H1 (cell line): ENCODE data around the gene CENPP. TPM values are rescaled to one million over a fixed set of nuclear protein-coding genes. Genes with fewer than 3 reads are reported as not detected.

Source experiments
- CTCF ChIA-PET: fragments of 300-600 bp; sonication (Branson Sonifier 250); formaldehyde crosslinking; loops from one replicate; lab custom pipeline; 2021; ENCODE audit not compliant: partially characterized antibody; lab: Charles Lee
- POLR2A ChIA-PET: fragments of 300-600 bp; sonication (Branson Sonifier 250); formaldehyde crosslinking; loops from one replicate; lab custom pipeline; 2021; ENCODE audit warnings: inconsistent platforms; ENCODE audit not compliant: partially characterized antibody; lab: Charles Lee
- DNase-seq, 2 experiments: peaks; one replicate each; pipeline versions ENCODE4 v3.0.0 to v3.0.0-alpha.2; 2010 to 2022; ENCODE audit warnings: low spot score in 2 of 2, low read depth in 1 of 2, mixed read lengths in 1 of 2
- FAIRE-seq: peaks from 2 replicates; lab custom pipeline; 2011; peaks lifted over from hg19 to GRCh38; lab: Jason Lieb, UNC
- H2AFZ ChIP-seq: 2 replicates; pipeline ENCODE4 v1.8.1; 2012; ENCODE audit warnings: low read length, inconsistent platforms
- H2AK5ac ChIP-seq: 2 replicates; pipeline ENCODE4 v1.6.1; 2013; ENCODE audit warnings: low read depth, low read length
- H2BK120ac ChIP-seq: replicated peaks from 2 replicates; pipeline ENCODE3; 2013; ENCODE audit warnings: low read depth, low read length, inconsistent platforms
- H2BK12ac ChIP-seq: 2 replicates; pipeline ENCODE4 v1.6.1; 2013; ENCODE audit warnings: low read depth, low read length
- H2BK15ac ChIP-seq: 2 replicates; pipeline ENCODE4 v1.6.1; 2013; ENCODE audit warnings: low read length
- H2BK20ac ChIP-seq: 2 replicates; pipeline ENCODE4 v1.6.1; 2013; ENCODE audit warnings: low read length
- H2BK5ac ChIP-seq: 2 replicates; pipeline ENCODE4 v1.6.1; 2013; ENCODE audit warnings: low read depth, low read length
- H3K14ac ChIP-seq: 2 replicates; pipeline ENCODE4 v1.6.1; 2013; ENCODE audit warnings: inconsistent platforms; ENCODE audit not compliant: insufficient read length
- H3K18ac ChIP-seq: 2 replicates; pipeline ENCODE4 v1.6.1; 2013; ENCODE audit warnings: low read length; ENCODE audit errors: extremely low read depth
- H3K23ac ChIP-seq: 2 replicates; pipeline ENCODE4 v1.6.1; 2013; ENCODE audit warnings: inconsistent platforms; ENCODE audit not compliant: insufficient read length
- H3K23me2 ChIP-seq: 2 replicates; pipeline ENCODE4 v1.6.1; 2013; ENCODE audit warnings: low read depth, low read length
- H3K27ac ChIP-seq: 2 replicates; pipeline ENCODE4 v1.6.1; 2011; ENCODE audit warnings: low read depth, low read length, inconsistent platforms
- H3K27me3 ChIP-seq, 4 experiments: replicated peaks in 1 of 4; 1 replicate in 1 of 4; 2 replicates in 3 of 4; pipeline versions ENCODE4 v1.6.1 to v1.8.1; 2011 to 2013; ENCODE audit warnings: low read length in 3 of 4, mild to moderate bottlenecking in 3 of 4, inconsistent platforms in 2 of 4, mixed read lengths in 2 of 4, moderate library complexity in 1 of 4; ENCODE audit not compliant: control insufficient read depth in 3 of 4, insufficient read depth in 3 of 4; ENCODE audit errors: extremely low read depth in 1 of 4
- H3K36me3 ChIP-seq, 4 experiments: 2 replicates each; pipeline versions ENCODE4 v1.6.1 to v1.8.1; 2011 to 2013; ENCODE audit warnings: mild to moderate bottlenecking in 4 of 4, low read length in 3 of 4, moderate library complexity in 2 of 4, control low read depth in 1 of 4, inconsistent platforms in 1 of 4; ENCODE audit not compliant: insufficient read depth in 4 of 4, control insufficient read depth in 2 of 4
- H3K4ac ChIP-seq: replicated peaks from 2 replicates; pipeline ENCODE3; 2013; ENCODE audit warnings: low read length, low read depth, mixed read lengths, inconsistent platforms; ENCODE audit not compliant: insufficient read length
- H3K4me1 ChIP-seq, 4 experiments: replicated peaks in 1 of 4; 1 replicate in 1 of 4; 2 replicates in 3 of 4; pipeline versions ENCODE4 v1.6.1 to v1.8.1; 2011 to 2013; ENCODE audit warnings: low read length in 3 of 4, inconsistent platforms in 2 of 4, mixed read lengths in 1 of 4; ENCODE audit not compliant: insufficient read depth in 4 of 4, control insufficient read depth in 3 of 4
- H3K4me2 ChIP-seq, 2 experiments: 2 replicates each; pipeline versions ENCODE4 v1.6.1 to v1.8.1; 2011 to 2013; ENCODE audit warnings: low read depth in 2 of 2, low read length in 2 of 2, control low read depth in 1 of 2, inconsistent platforms in 1 of 2, mild to moderate bottlenecking in 1 of 2; ENCODE audit not compliant: insufficient read depth in 1 of 2
- H3K4me3 ChIP-seq, 4 experiments: fragments of 200-600, 300-600 bp in 1 of 4; sonication (generic), shearing (Covaris generic), sonication (Bioruptor Twin) in 1 of 4; 2 replicates each; pipeline versions ENCODE4 v1.5.1 to v1.8.1; 2011 to 2016; ENCODE audit warnings: low read length in 4 of 4, low read depth in 3 of 4, control low read depth in 2 of 4, inconsistent platforms in 2 of 4, mild to moderate bottlenecking in 2 of 4, mixed read lengths in 1 of 4, moderate library complexity in 1 of 4; ENCODE audit not compliant: insufficient read depth in 2 of 4; ENCODE audit errors: extremely low read depth in 1 of 4
- H3K56ac ChIP-seq: replicated peaks from 2 replicates; pipeline ENCODE3; 2013; ENCODE audit warnings: low read depth, mild to moderate bottlenecking, mixed read lengths, low read length, inconsistent platforms; ENCODE audit not compliant: insufficient read length
- H3K79me1 ChIP-seq: 2 replicates; pipeline ENCODE4 v1.6.1; 2013; ENCODE audit warnings: low read depth, low read length, control low read depth
- H3K79me2 ChIP-seq, 2 experiments: 2 replicates each; pipeline versions ENCODE4 v1.6.1 to v1.8.1; 2012 to 2013; ENCODE audit warnings: low read length in 2 of 2, mild to moderate bottlenecking in 2 of 2, inconsistent platforms in 1 of 2; ENCODE audit not compliant: insufficient read depth in 2 of 2, control insufficient read depth in 1 of 2
- H3K9ac ChIP-seq, 4 experiments: replicated peaks in 1 of 4; 1 replicate in 1 of 4; 2 replicates in 3 of 4; pipeline versions ENCODE4 v1.6.1 to v1.8.1; 2011 to 2013; ENCODE audit warnings: low read depth in 3 of 4, low read length in 3 of 4, control low read depth in 2 of 4, mild to moderate bottlenecking in 2 of 4, moderate library complexity in 2 of 4, inconsistent platforms in 1 of 4; ENCODE audit errors: extremely low read depth in 1 of 4
- H3K9me3 ChIP-seq, 2 experiments: 2 replicates each; pipeline versions ENCODE4 v1.6.1 to v1.8.1; 2012 to 2013; ENCODE audit warnings: mild to moderate bottlenecking in 2 of 2, moderate library complexity in 2 of 2, control low read depth in 1 of 2, inconsistent platforms in 1 of 2, low read depth in 1 of 2, low read length in 1 of 2, mixed read lengths in 1 of 2; ENCODE audit not compliant: insufficient read depth in 2 of 2
- H4K20me1 ChIP-seq, 2 experiments: replicated peaks in 1 of 2; 2 replicates each; pipeline versions ENCODE3 to v1.8.1; 2011 to 2013; ENCODE audit warnings: inconsistent platforms in 2 of 2, low read length in 2 of 2, mild to moderate bottlenecking in 1 of 2; ENCODE audit not compliant: insufficient read depth in 2 of 2, control insufficient read depth in 1 of 2
- H4K5ac ChIP-seq: 2 replicates; pipeline ENCODE4 v1.6.1; 2013; ENCODE audit warnings: low read length, low read depth, mixed read lengths, inconsistent platforms; ENCODE audit not compliant: insufficient read length
- H4K8ac ChIP-seq: 2 replicates; pipeline ENCODE4 v1.8.0; 2013; ENCODE audit warnings: mild to moderate bottlenecking, moderate library complexity, low read length, inconsistent platforms; ENCODE audit not compliant: insufficient read depth; ENCODE audit errors: extremely low read depth
- H4K91ac ChIP-seq: replicated peaks from 2 replicates; pipeline ENCODE3; 2013; ENCODE audit warnings: low read length, mixed read lengths, inconsistent platforms; ENCODE audit not compliant: insufficient read length
- ATF2 ChIP-seq: IDR thresholded peaks from 2 replicates; pipeline ENCODE4 v1.6.1; 2012; ENCODE audit warnings: low read length, inconsistent platforms
- BCL11A ChIP-seq, 2 experiments: IDR thresholded peaks; one replicate each; pipeline ENCODE4 v1.6.1; 2011; ENCODE audit warnings: low read depth in 2 of 2, low read length in 2 of 2, mild to moderate bottlenecking in 2 of 2
- CBX8 ChIP-seq: fragments of 300-800, 300-1000 bp; sonication (generic); IDR thresholded peaks from 2 replicates; pipeline ENCODE4 v1.7.1; 2016; ENCODE audit warnings: low read depth, low read length, borderline replicate concordance
- CEBPB ChIP-seq: IDR thresholded peaks from 2 replicates; pipeline ENCODE4 v1.6.1; 2012; ENCODE audit warnings: low read depth, low read length
- CHD2 ChIP-seq: IDR thresholded peaks from 2 replicates; pipeline ENCODE4 v1.6.1; 2012; ENCODE audit warnings: low read length, improper control_type of control experiment
- CTBP2 ChIP-seq: IDR thresholded peaks from 2 replicates; pipeline ENCODE4 v1.7.0; 2011; ENCODE audit warnings: borderline replicate concordance, mild to moderate bottlenecking, moderate library complexity, mixed read lengths, low read length; ENCODE audit not compliant: insufficient read depth, insufficient read length
- JUN ChIP-seq: IDR thresholded peaks from 2 replicates; pipeline ENCODE4 v1.6.1; 2011; ENCODE audit warnings: low read depth, mild to moderate bottlenecking, improper control_type of control experiment, low read length
- NANOG ChIP-seq: IDR thresholded peaks from 2 replicates; pipeline ENCODE4 v1.6.1; 2011; ENCODE audit warnings: low read length, low read depth, mild to moderate bottlenecking, inconsistent platforms; ENCODE audit not compliant: insufficient read depth, poor library complexity, severe bottlenecking
- RNF2 ChIP-seq: fragments of 200-900, 300-1000 bp; sonication (generic); IDR thresholded peaks from 2 replicates; pipeline ENCODE4 v1.7.1; 2016; ENCODE audit warnings: borderline replicate concordance, low read depth, mild to moderate bottlenecking, antibody characterized with exemption, low read length; ENCODE audit not compliant: poor library complexity, severe bottlenecking; ENCODE audit errors: missing control alignments
- SIN3A ChIP-seq, 2 experiments: IDR thresholded peaks in 1 of 2; conservative IDR thresholded peaks in 1 of 2; 2 replicates each; pipeline ENCODE4 v1.6.1; 2011 to 2012; ENCODE audit warnings: low read length in 2 of 2, improper control_type of control experiment in 1 of 2, low read depth in 1 of 2, mild to moderate bottlenecking in 1 of 2
- SIRT6 ChIP-seq: IDR thresholded peaks from one replicate; pipeline ENCODE4 v1.7.1; 2012; ENCODE audit warnings: low read length, inconsistent platforms
- SP4 ChIP-seq: IDR thresholded peaks from 2 replicates; pipeline ENCODE4 v1.6.1; 2012; ENCODE audit warnings: low read length, inconsistent platforms
- YY1 ChIP-seq: IDR thresholded peaks from 2 replicates; pipeline ENCODE4 v1.6.1; 2011; ENCODE audit warnings: low read depth, mild to moderate bottlenecking, low read length
- WGBS, 2 experiments: shearing (Covaris generic) in 1 of 2; methylation state at CpG; one replicate each; pipeline versions ENCODE4 v1.1.6 to v1.1.7; 2013 to 2015; ENCODE audit warnings: low lambda C conversion rate in 2 of 2, mixed read lengths in 2 of 2, inconsistent platforms in 1 of 2, low coverage in 1 of 2, missing lambda C conversion rate in 1 of 2; ENCODE audit not compliant: insufficient replicate concordance in 2 of 2, insufficient coverage in 1 of 2, insufficient read length in 1 of 2; ENCODE audit errors: extremely low coverage in 1 of 2, missing lambda C conversion rate in 1 of 2; 5-methylcytosine and 5-hydroxymethylcytosine counted together
- polyA plus RNA-seq, 7 experiments: library from polyadenylated mRNA; depleted of rRNA in 3 of 7; stranded (reverse) in 5 of 7; unstranded in 2 of 7; fragments of >200 nt in 5 of 7; fragments of 200-250 nt in 2 of 7; gene quantifications; 1 replicate in 5 of 7; 2 replicates in 1 of 7; 4 replicates in 1 of 7; pipeline versions ENCODE4 v1.2.1 to v1.2.3, GENCODE V29; 2011 to 2013; ENCODE audit warnings: missing spikeins in 2 of 7, mixed read lengths in 2 of 7
- total RNA-seq: library from RNA; stranded (reverse); fragmentation: NEBNext Ultra II Directional; extraction: Animal tissue kit (Norgen Biotek cat#: 25700); gene quantifications from 2 replicates; pipeline ENCODE4 v1.2.1, GENCODE V29; 2021

CENPP gene
- total and polyA plus RNA-seq, 2 of the 8 experiments (the other 6 are each of a cell fraction or from before 2014, with no cell fraction given): 2.7 to 10.8 TPM

- WGBS, 2 experiments: 96% methylated on average over 2 of the region's 2 CpGs; no CpG with 5 or more reads in 1 of the 2 experiments
- H3K9me3 ChIP-seq: no peaks in the 10 kb centered on the region
- H2BK12ac ChIP-seq: no peak overlapping the region
- no peak overlapping the region for H3K4ac ChIP-seq
- DNase-seq: no peak
- no peaks in the 10 kb centered on the region for H3K23me2 ChIP-seq
- H3K27ac ChIP-seq: no peak overlapping the region
- no peak overlapping the region for H4K8ac ChIP-seq
- no peak overlapping the region for H2AK5ac ChIP-seq
- H4K91ac ChIP-seq: no peak overlapping the region
- H3K4me3 ChIP-seq: no peak overlapping the region
- no peak overlapping the region for H2BK20ac ChIP-seq
- H2BK5ac ChIP-seq: no peak overlapping the region
- H3K18ac ChIP-seq: no peak overlapping the region
- H2BK120ac ChIP-seq: no peak overlapping the region
- H3K79me2 ChIP-seq: no peaks in the 10 kb centered on the region
- H3K27me3 ChIP-seq: no peaks in the 10 kb centered on the region
- no peak overlapping the region for H3K4me2 ChIP-seq
- no peaks in the 10 kb centered on the region for H3K79me1 ChIP-seq
- no peak overlapping the region for H3K14ac ChIP-seq
- H4K20me1 ChIP-seq: no peaks in the 10 kb centered on the region
- no peak overlapping the region for H2AFZ ChIP-seq
- no peak overlapping the region for H3K9ac ChIP-seq
- no peak for FAIRE-seq
- no peak overlapping the region for H3K56ac ChIP-seq
- no peak overlapping the region for H3K23ac ChIP-seq
- H3K4me1 ChIP-seq: no peaks in the 10 kb centered on the region
- CTCF ChIA-PET: interaction anchor here (0.7 to 2.0 kb wide), 4 partner anchors 13 to 132 kb away, joined by 3 to 5 read pairs (median 4); no protein-coding TSS in a partner anchor
- no peak overlapping the region for H4K5ac ChIP-seq
- H3K36me3 ChIP-seq: no peaks in the 10 kb centered on the region
- no peak overlapping the region for H2BK15ac ChIP-seq
- POLR2A ChIA-PET: no interaction called here
- TF ChIP-seq ATF2 (no peak), SIRT6 (no peak), CHD2 (no peak), BCL11A (IDR thresholded peaks at IDR 0.05; ENCODE audit: low read depth in 2 of 2, low read length in 2 of 2) (no peak), SIN3A (conservative IDR thresholded peaks at IDR 0.05 in 1 of 2, IDR thresholded peaks at IDR 0.05 in 1 of 2; ENCODE audit: low read depth in 1 of 2, low read length in 2 of 2) (no peak), CEBPB (no peak), YY1 (no peak), NANOG (no peak), JUN (no peak), CBX8 (no peak), CTBP2 (no peak), SP4 (no peak), RNF2 (no peak)
These were observed 142.5 kb downstream of the CENPP start for GRCh38 chr9:92468206-92468605.
